Measurements from ENCODE around the gene GRM8. TPM values are rescaled to one million over a fixed set of nuclear protein-coding genes. Genes with fewer than 3 reads are reported as not detected.

The GRM8 gene
- total RNA-seq, 1 donor from 2014 or later: 2.2 TPM

- Mint-ChIP-seq H3K36me3 (ENCODE audit: low read depth, unreplicated experiment) (no peaks in the 10 kb centered on the region), H3K27me3 (ENCODE audit: low read depth, unreplicated experiment) (peaks cover 5% of the 10 kb centered on the region), H3K27ac (ENCODE audit: unreplicated experiment) (no peak overlapping the region), H3K4me1 (ENCODE audit: low read depth, unreplicated experiment) (no peaks in the 10 kb centered on the region), H3K9me3 (ENCODE audit: unreplicated experiment) (no peaks in the 10 kb centered on the region), H3K4me3 (ENCODE audit: unreplicated experiment) (no peak overlapping the region)
- H3K27ac ChIP-seq (ENCODE audit: low read depth, low read length): no peak overlapping the region
- no peaks in the 10 kb centered on the region for H3K36me3 ChIP-seq (ENCODE audit: insufficient read depth, low read length)
- H3K9me3 ChIP-seq (ENCODE audit: insufficient read depth, low read depth, low read length): no peaks in the 10 kb centered on the region
- FAIRE-seq (no peak), DNase-seq (ENCODE audit: low read depth) (no peak)
- H3K79me2 ChIP-seq (ENCODE audit: insufficient read depth, low read length): no peaks in the 10 kb centered on the region
- no peaks in the 10 kb centered on the region for H3K27me3 ChIP-seq (ENCODE audit: insufficient read depth, low read length)
- H2AFZ ChIP-seq (ENCODE audit: low read depth, low read length): no peak overlapping the region
- no peaks in the 10 kb centered on the region for H3K4me1 ChIP-seq (ENCODE audit: insufficient read depth, low read length)
- H3K4me2 ChIP-seq (ENCODE audit: low read length): no peak overlapping the region
- H3K4me3 ChIP-seq (ENCODE audit: insufficient read depth, low read depth, low read length): no peak overlapping the region
- H3K9ac ChIP-seq (ENCODE audit: low read length): no peak overlapping the region
- TF ChIP-seq CTCF (IDR thresholded peaks at IDR 0.05; ENCODE audit: insufficient read depth, low read depth, low read length) (no peak), EZH2 (IDR thresholded peaks at IDR 0.05; ENCODE audit: insufficient read depth, low read length) (no peak)
- H4K20me1 ChIP-seq (ENCODE audit: insufficient read depth, low read length): no peaks in the 10 kb centered on the region
Observed at GRCh38 chr7:127081539-127081938, 171.2 kb downstream of the GRM8 start.

- H3K4me3 ChIP-seq (ENCODE audit: insufficient read depth, low read depth, low read length): no peak overlapping the region
- DNase-seq (ENCODE audit: low read depth) (no peak), FAIRE-seq (no peak)
- no peaks in the 10 kb centered on the region for H3K79me2 ChIP-seq (ENCODE audit: insufficient read depth, low read length)
- H3K9me3 ChIP-seq (ENCODE audit: insufficient read depth, low read depth, low read length): no peaks in the 10 kb centered on the region
- no peaks in the 10 kb centered on the region for H3K27me3 ChIP-seq (ENCODE audit: insufficient read depth, low read length)
- Mint-ChIP-seq H3K9me3 (ENCODE audit: unreplicated experiment) (no peaks in the 10 kb centered on the region), H3K4me1 (ENCODE audit: low read depth, unreplicated experiment) (no peaks in the 10 kb centered on the region), H3K36me3 (ENCODE audit: low read depth, unreplicated experiment) (no peaks in the 10 kb centered on the region), H3K27ac (ENCODE audit: unreplicated experiment) (no peak overlapping the region), H3K27me3 (ENCODE audit: low read depth, unreplicated experiment) (peaks cover 5% of the 10 kb centered on the region), H3K4me3 (ENCODE audit: unreplicated experiment) (no peak overlapping the region)
- no peak overlapping the region for H3K9ac ChIP-seq (ENCODE audit: low read length)
- no peaks in the 10 kb centered on the region for H4K20me1 ChIP-seq (ENCODE audit: insufficient read depth, low read length)
- TF ChIP-seq CTCF (IDR thresholded peaks at IDR 0.05; ENCODE audit: insufficient read depth, low read depth, low read length) (no peak), EZH2 (IDR thresholded peaks at IDR 0.05; ENCODE audit: insufficient read depth, low read length) (no peak)
- H3K36me3 ChIP-seq (ENCODE audit: insufficient read depth, low read length): no peaks in the 10 kb centered on the region
- no peak overlapping the region for H2AFZ ChIP-seq (ENCODE audit: low read depth, low read length)
- no peak overlapping the region for H3K4me2 ChIP-seq (ENCODE audit: low read length)
- H3K4me1 ChIP-seq (ENCODE audit: insufficient read depth, low read length): no peaks in the 10 kb centered on the region
- H3K27ac ChIP-seq (ENCODE audit: low read depth, low read length): no peak overlapping the region
Observed at GRCh38 chr7:127080576-127080975, 172.2 kb downstream of the GRM8 start.

- Histone ChIP-seq H3K27ac (ENCODE audit: low read depth, low read length) (no peak overlapping the region), H3K9ac (ENCODE audit: low read length) (no peak overlapping the region), H3K4me3 (ENCODE audit: insufficient read depth, low read depth, low read length) (no peak overlapping the region), H2AFZ (ENCODE audit: low read depth, low read length) (no peak overlapping the region), H3K4me1 (ENCODE audit: insufficient read depth, low read length) (no peaks in the 10 kb centered on the region), H3K79me2 (ENCODE audit: insufficient read depth, low read length) (no peaks in the 10 kb centered on the region), H4K20me1 (ENCODE audit: insufficient read depth, low read length) (no peaks in the 10 kb centered on the region), H3K27me3 (ENCODE audit: insufficient read depth, low read length) (no peaks in the 10 kb centered on the region), H3K36me3 (ENCODE audit: insufficient read depth, low read length) (no peaks in the 10 kb centered on the region), H3K9me3 (ENCODE audit: insufficient read depth, low read depth, low read length) (no peaks in the 10 kb centered on the region), H3K4me2 (ENCODE audit: low read length) (no peak overlapping the region)
- no peak for DNase-seq (ENCODE audit: low read depth)
- H3K9me3 Mint-ChIP-seq (ENCODE audit: unreplicated experiment): peaks cover 8% of the 10 kb centered on the region
- no peak for FAIRE-seq
- no peak overlapping the region for H3K4me3 Mint-ChIP-seq (ENCODE audit: unreplicated experiment)
- no peak overlapping the region for H3K27ac Mint-ChIP-seq (ENCODE audit: unreplicated experiment)
- H3K4me1 Mint-ChIP-seq (ENCODE audit: low read depth, unreplicated experiment): no peaks in the 10 kb centered on the region
- TF ChIP-seq CTCF (IDR thresholded peaks at IDR 0.05; ENCODE audit: insufficient read depth, low read depth, low read length): no peak
- no peak for TF ChIP-seq EZH2 (IDR thresholded peaks at IDR 0.05; ENCODE audit: insufficient read depth, low read length)
- H3K27me3 Mint-ChIP-seq (ENCODE audit: low read depth, unreplicated experiment): no peaks in the 10 kb centered on the region
- H3K36me3 Mint-ChIP-seq (ENCODE audit: low read depth, unreplicated experiment): no peaks in the 10 kb centered on the region
Observed at GRCh38 chr7:127066974-127067373, 185.8 kb downstream of the GRM8 start.

All from astrocyte (in vitro differentiated cells and primary cell).